ENCODE results near the gene MLST8.

MLST8 gene

DNA sequence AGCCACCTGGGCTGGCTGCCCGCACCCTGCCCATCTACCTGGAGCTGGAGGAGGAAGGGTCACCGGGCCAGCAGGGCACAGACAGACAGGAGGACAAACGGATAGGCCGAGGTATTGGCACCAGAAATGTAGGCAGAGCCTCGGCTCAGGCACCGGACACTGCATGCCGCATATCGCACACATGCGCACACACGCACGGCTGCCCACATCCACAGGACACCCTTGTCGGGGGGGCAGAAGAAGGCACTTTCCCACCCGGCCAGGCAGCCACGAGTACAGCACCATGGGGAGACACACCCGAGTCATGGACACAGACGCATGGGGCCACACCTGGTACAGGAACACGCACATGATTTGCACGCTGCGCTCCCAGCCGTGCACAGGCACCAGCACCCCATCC lies 23.3 kb upstream of the MLST8 start:
- H3K9me3 ChIP-seq, result no peaks in the 10 kb centered on the region
- no peak overlapping the region for H3K27ac ChIP-seq
- TF ChIP-seq, protein P1, sequence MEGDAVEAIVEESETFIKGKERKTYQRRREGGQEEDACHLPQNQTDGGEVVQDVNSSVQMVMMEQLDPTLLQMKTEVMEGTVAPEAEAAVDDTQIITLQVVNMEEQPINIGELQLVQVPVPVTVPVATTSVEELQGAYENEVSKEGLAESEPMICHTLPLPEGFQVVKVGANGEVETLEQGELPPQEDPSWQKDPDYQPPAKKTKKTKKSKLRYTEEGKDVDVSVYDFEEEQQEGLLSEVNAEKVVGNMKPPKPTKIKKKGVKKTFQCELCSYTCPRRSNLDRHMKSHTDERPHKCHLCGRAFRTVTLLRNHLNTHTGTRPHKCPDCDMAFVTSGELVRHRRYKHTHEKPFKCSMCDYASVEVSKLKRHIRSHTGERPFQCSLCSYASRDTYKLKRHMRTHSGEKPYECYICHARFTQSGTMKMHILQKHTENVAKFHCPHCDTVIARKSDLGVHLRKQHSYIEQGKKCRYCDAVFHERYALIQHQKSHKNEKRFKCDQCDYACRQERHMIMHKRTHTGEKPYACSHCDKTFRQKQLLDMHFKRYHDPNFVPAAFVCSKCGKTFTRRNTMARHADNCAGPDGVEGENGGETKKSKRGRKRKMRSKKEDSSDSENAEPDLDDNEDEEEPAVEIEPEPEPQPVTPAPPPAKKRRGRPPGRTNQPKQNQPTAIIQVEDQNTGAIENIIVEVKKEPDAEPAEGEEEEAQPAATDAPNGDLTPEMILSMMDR (IDR thresholded peaks at IDR 0.05), result no peak
- peaks cover 14% of the 10 kb centered on the region for H3K36me3 ChIP-seq
- peaks cover 14% of the 10 kb centered on the region for H3K27me3 ChIP-seq
- H3K4me1 ChIP-seq (ENCODE audit: control insufficient read depth in 1 of 2, insufficient read depth in 1 of 2, low read depth in 1 of 2, low read length in 1 of 2), result no peaks in the 10 kb centered on the region
- no peak overlapping the region for H3K4me3 ChIP-seq (ENCODE audit: low read depth in 1 of 2, low read length in 1 of 2)

DNA sequence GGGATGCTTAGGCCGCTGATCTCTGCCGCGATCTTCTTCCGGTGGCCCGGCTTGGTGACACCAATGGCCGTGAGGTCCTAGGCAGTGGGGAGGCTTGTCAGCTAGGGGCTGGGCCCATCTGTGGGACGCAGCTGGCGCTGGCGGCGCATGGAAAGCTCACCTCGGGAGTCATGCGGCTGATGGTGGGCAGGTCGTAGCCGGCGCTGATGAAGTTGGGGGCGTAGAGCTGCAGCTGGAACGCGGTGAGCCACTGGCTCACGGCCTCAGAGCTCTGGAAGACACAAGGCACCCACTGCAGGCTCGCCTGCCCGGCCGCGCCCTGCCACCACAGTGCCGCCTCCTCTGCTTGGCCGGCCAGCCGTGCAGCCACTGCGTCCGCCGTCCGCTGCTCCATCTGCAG lies 21.6 kb upstream of the MLST8 start:
- Histone ChIP-seq H3K4me1 (ENCODE audit: control insufficient read depth in 1 of 2, insufficient read depth in 1 of 2, low read depth in 1 of 2, low read length in 1 of 2) (no peaks in the 10 kb centered on the region), H3K27ac (no peak overlapping the region), H3K27me3 (peaks cover 7% of the 10 kb centered on the region), H3K9me3 (no peaks in the 10 kb centered on the region), H3K4me3 (ENCODE audit: low read depth in 1 of 2, low read length in 1 of 2) (no peak overlapping the region), H3K36me3 (no peaks in the 10 kb centered on the region)
- TF ChIP-seq, protein P1 (IDR thresholded peaks at IDR 0.05), result no peak

DNA sequence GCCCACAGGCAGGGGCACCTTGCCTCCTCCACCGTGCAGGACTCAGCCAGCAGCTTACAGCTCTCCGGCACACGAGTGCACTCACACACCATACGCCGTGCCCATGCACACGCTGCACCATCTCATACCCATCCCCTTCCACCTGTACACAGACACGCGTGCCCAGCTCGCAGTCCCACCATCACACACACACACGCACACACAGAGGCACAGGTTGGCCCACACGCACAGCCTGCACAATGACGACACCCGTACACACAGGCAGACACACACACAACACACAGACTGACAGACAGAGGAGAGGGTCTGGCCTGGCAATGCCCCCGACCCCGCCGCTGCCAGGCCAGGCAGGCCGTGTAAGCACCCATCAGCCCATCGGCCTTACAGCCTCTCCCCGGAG lies 20.9 kb upstream of the MLST8 start:
- no peaks in the 10 kb centered on the region for H3K4me1 ChIP-seq (ENCODE audit: control insufficient read depth in 1 of 2, insufficient read depth in 1 of 2, low read depth in 1 of 2, low read length in 1 of 2)

DNA sequence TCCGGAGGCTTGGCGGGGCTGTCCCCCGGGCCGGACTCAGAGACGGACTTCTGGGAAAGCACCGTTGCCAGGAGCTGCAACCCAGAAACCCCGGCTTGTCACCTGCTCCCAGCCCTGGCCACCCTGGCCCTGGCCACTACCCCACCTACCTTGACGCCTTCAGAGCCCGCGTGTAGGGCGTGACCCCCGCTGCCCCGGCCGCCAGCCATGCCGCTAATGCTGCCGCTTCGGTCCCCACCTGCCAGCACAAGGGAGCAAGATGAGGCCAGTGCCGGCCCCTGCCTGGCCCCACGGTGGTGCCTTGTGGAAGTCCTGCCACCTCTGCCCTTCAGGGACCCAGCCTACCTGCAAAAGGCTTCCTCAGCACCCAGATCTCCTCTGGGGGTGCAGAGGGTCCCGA lies 20.3 kb upstream of the MLST8 start:
- no peaks in the 10 kb centered on the region for H3K36me3 ChIP-seq
- TF ChIP-seq, protein P1 (IDR thresholded peaks at IDR 0.05), result no peak
- no peaks in the 10 kb centered on the region for H3K9me3 ChIP-seq
- no peak overlapping the region for H3K27ac ChIP-seq
- no peaks in the 10 kb centered on the region for H3K4me1 ChIP-seq (ENCODE audit: control insufficient read depth in 1 of 2, insufficient read depth in 1 of 2, low read depth in 1 of 2, low read length in 1 of 2)
- H3K27me3 ChIP-seq, result no peaks in the 10 kb centered on the region
- H3K4me3 ChIP-seq (ENCODE audit: low read depth in 1 of 2, low read length in 1 of 2), result no peak overlapping the region

More for the DNA sequence above, 20.9 kb upstream of the MLST8 start:
- H3K27me3 ChIP-seq, result peaks cover 3% of the 10 kb centered on the region
- no peaks in the 10 kb centered on the region for H3K36me3 ChIP-seq
- H3K4me3 ChIP-seq (ENCODE audit: low read depth in 1 of 2, low read length in 1 of 2), result no peak overlapping the region
- no peaks in the 10 kb centered on the region for H3K9me3 ChIP-seq
- TF ChIP-seq, protein P1 (IDR thresholded peaks at IDR 0.05), result no peak
- no peak overlapping the region for H3K27ac ChIP-seq

DNA sequence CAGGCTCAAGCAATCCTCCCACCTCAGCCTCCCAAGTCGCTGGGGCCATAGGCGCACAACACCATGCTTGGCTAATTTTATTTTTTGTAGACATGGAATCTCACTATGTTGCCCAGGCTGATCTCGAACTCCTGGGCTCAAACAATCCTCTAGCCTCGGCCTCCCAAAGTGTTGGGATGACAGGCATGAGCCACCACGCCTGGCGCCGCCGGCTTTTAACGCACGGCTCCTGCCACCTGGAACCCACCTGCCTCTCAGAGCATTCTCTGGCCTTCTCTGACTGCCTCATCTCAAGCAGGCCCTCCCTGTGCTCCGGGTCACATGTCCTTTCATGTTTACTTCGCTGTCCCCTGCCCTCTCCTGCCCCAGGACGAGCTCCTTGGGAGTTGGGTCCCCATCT lies 19.2 kb upstream of the MLST8 start:
- Histone ChIP-seq H3K27me3 (no peaks in the 10 kb centered on the region), H3K9me3 (no peaks in the 10 kb centered on the region), H3K27ac (no peak overlapping the region), H3K4me1 (ENCODE audit: control insufficient read depth in 1 of 2, insufficient read depth in 1 of 2, low read depth in 1 of 2, low read length in 1 of 2) (no peaks in the 10 kb centered on the region), H3K4me3 (ENCODE audit: low read depth in 1 of 2, low read length in 1 of 2) (no peak overlapping the region), H3K36me3 (no peaks in the 10 kb centered on the region)
- TF ChIP-seq, protein P1 (IDR thresholded peaks at IDR 0.05), result no peak

- H3K27ac ChIP-seq, result no peak overlapping the region
- H3K4me1 ChIP-seq (ENCODE audit: control insufficient read depth in 1 of 2, insufficient read depth in 1 of 2, low read depth in 1 of 2, low read length in 1 of 2), result no peaks in the 10 kb centered on the region
- H3K36me3 ChIP-seq, result no peaks in the 10 kb centered on the region
Measured at GRCh38 chr16:2186505-2186904, 18.7 kb upstream of the MLST8 start.

More at GRCh38 chr16:2186505-2186904, 18.7 kb upstream of the MLST8 start:
- H3K4me3 ChIP-seq (ENCODE audit: low read depth in 1 of 2, low read length in 1 of 2), result no peak overlapping the region
- no peaks in the 10 kb centered on the region for H3K9me3 ChIP-seq
- TF ChIP-seq, protein P1 (IDR thresholded peaks at IDR 0.05), result no peak
- no peaks in the 10 kb centered on the region for H3K27me3 ChIP-seq
